Activated CD4-positive, alpha-beta T cell treated with anti-CD3 and anti-CD28 coated beads, Interleukin-2, amount 50 U/mL, for 16 hours (primary cell): ENCODE results near the gene DDO.

Experiments used
- DNase-seq: peaks from one replicate; pipeline ENCODE4 v3.0.0-alpha.2; 2020

Gene DDO

DNA sequence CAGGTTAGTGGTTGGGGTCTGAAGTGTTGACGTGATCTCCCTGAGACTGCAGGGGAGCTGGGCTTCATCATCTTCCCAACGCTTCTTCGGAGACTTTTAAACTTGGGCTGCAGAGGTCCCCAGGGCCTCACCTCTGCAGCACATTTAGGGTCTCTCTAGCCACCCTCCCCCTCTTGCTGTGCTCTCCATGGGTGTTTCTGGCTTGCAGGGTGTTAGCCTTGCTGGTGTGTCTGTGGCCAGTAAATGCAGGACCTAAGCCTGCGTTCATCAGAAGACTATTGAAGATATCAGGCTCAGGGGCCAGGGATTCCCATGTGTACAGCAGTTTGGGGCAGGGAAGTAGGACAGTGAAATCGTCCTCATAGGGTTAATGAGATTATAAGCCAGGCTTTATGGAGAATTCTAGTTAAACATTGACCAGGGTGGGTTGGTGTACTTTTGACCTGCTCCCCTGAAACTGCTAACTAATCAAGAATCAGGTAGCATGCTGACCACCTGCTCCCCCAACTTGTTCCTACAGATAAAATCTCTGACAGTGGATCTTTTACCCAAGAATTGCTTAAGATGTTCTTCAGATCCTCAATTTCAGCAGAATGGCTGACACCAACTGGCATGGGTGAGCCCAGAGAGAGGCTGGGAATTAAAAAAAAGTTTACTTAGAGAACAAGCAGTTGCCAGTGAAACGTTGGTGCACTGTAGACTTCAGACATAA, 3.8 kb upstream of the DDO start:
- DNase-seq = no peak

DNA sequence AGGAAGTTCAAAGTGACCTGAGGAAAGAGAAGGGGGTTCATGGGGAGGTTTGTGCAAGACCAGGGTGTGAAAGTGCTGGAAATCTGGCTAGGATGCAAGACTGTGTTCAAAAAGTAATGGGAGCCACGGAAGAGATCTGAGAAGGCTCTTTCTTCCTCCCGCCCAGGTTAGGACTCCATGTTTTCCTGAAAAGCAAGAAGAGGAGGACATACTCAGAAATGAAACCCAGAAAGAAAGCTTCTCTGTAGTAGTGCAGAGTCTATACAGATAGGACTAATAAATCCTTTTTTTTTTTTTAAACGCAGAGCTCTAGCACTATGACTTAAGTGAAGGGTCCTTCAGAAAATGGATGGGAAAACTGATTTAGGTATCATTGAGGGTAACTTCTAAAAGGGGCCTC, 3.2 kb upstream of the DDO start:
- DNase-seq = no peak

GRCh38 chr6:110414669-110415068, 706 bp downstream of the DDO start:
- DNase-seq = no peak

DNA sequence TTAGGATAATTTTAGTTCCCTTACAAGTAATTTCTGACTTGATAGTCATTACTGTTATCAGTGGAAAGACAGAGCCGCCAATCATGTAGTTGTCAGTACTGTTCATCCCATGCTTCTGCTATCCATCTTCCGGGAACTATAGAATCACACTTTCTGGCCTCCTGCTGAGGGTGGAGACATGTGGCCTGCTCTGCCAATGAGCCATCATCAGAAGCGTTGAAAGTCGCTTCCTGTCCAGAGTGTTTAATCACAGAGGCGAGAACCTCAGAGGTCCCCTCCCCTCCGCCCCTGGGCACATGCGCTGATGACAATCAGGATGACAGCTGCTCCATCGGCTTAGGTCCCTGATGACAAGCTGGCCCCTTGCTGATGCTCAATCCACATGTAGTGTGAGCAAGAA, 3.0 kb downstream of the DDO start:
- no peak for DNase-seq

- DNase-seq = no peak
These were observed 4.9 kb downstream of the DDO start for GRCh38 chr6:110410511-110410910.

DNA sequence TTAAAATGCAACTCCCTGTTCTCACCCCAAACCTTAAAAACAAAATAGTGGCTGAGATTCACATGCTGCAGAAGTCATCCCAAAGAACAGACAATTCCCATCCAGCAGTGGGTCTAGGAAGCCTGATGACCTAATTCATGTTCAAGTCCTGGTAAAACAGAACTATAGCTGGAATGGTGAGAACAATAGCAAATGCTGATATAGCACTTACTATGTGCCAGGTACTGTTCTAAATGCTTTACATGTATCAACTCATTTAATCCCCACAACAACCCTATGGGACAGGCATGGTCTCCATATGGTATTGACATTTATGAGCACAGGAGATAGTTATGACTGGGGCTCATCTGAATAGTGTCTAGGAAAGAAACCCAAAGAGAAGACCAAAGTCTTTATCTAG, 5.6 kb downstream of the DDO start:
- no peak for DNase-seq

DNA sequence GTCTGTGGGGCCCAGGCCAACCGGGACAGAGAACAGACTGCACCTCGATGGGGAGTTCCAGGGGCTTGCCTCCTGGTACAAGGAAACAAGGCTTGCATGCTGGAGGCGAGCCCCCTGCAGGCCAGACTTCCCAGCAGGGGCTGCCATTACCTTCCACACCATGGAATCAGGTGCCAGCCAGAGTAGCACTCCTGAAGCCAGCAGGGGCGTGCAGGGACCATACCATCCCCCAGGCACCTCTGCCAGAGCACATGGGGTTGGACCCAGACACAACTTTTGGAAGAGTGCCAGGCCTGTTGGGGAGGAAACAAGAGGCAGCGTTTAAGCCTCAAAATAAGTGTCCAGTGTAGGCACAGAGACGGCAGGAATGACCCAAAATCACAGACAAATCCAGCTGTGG, 6.5 kb downstream of the DDO start:
- no peak for DNase-seq

DNA sequence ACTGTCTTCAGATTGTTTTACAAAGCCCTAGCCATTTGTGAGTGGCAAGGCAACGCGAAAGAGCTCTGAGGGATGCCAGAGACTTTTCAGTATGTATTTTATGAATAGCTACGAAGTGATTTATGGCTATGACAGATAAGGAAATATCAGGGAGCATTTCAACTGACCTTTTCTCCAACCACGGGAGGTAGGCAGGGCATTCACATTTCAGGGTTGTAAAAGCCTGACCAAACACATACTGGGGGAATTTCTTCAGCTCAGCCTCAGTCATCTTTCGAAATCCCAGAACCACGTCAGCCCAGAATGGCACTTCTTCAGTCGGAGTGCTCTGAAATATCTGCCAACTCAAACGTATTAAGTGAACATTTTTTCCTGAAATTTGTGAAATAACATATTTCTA, 10.8 kb downstream of the DDO start:
- no peak for DNase-seq

DNA sequence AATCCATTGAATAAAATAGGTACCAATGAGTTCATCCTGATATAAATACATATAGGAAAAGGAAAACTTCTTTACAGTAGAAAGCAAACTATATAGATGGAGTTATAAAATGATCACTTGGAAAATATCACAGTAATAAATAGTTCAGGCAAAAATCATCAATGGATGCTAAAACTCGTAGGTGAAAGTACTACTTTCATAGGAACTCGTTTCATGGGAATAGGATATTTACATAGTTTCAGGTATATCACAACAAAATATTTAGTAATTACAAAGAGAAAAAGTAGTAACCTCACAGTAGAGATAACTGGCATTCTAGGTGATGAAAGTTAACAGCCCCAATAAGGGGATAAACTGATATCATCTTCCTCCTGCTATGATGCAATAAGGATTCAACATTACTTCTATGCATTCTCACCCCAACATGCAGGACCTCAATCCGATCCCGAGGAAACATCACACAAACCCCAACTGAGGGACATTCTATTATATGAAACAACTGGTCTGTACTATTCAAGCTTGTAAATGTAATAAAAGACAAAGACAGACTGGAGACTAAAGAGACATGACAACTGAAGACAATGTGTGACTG, 13.7 kb downstream of the DDO start:
- DNase-seq = no peak

DNA sequence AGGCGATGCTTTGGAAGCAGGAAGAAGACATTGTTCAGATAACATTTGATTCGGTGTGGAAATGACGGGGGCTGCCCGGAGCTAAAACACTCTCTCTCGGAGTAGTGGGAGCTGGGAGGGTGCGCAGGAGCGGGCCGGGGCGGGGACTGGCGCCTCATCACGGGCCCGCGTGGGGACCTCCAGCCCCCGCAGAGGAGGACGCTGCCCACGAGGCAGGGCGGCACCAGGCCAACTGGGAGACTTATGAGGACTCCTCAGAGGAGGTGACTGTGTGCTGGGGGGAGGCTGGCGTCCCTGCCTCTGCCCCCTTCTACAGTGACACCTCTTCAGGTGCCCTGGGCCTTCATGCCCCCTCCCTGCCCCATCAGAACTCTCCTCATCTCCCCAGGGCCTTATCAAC, 15.2 kb downstream of the DDO start:
- no peak for DNase-seq

GRCh38 chr6:110399219-110400071, 15.9 kb downstream of the DDO start:
- DNase-seq = no peak

GRCh38 chr6:110398778-110399177, 16.6 kb downstream of the DDO start:
- DNase-seq = peak; percentile 1

DNA sequence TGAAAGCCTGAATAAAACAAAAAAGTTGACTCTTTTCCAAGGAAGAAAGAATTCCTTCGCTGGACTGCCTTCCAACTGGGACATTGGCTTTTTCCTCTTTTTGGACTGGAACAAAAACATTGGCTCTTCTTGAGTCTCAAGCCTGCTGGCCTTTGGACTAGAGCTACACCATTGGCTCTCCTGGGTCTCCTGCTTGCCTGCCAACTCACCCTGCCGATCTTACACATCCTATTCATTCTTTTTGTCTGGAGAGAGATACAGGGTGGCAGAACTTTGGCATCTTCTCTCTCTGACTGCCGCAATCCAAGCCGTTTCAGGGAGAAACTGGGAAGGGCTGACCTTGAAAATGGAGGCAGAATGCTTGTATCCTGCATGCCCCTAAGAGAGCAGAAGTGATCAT, 20.2 kb downstream of the DDO start:
- DNase-seq = no peak

DNA sequence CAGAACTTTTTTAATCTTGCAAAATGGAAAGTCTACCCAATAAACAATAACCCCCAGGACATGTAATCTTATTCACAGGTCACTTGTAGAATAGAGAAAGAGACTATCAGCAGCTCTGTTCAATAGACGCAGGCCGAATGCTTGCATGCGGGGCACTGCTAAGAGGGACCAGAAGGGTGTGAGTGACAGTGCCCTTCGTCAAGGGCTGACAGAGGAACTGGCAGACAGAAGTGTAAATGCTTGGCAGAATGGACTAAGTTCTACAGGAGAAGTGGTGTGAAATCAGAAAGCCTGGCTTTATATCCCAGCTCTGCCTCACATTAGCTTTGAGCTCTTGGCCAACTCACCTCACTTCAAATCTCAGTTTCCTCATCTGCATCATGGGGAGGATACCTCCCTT, 21.0 kb downstream of the DDO start:
- DNase-seq = no peak

DNA sequence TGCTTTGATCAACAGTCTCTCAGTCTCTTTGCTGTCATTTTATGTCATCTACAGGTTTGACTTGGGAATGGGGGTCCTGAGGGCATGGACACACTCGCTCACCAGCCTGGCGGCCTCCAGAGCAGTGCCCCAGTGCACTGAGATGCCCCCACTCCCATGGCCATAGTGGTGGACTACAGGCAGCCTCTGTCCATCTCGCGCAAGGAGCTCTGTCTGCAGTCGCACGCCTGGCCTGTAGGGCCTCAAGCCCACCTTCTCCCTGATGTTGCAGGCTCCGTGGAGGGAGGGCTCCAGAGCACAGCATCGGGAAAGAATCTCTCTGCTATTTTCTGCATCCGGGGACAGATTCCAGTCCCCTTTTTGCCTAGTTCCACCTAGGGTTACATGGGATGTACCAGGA, 22.6 kb downstream of the DDO start:
- no peak for DNase-seq

DNA sequence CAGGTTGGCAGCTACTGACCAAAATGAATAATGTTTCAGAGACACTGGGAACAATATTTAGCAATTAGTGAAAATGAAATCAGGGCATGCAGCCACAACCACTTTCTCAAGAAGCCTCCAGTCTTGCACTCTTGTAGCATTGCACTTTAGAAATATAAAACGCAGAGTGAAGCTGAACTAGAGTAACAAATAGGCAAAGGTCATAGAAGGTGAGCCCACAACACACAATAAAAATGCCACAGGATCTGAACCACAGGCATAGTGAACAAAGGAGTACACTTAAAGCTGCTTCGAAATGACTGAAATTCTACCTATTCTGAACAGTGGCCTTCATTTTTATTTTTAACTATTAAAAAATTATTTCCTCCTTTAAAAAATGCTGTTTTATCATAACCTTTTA, 25.0 kb downstream of the DDO start:
- no peak for DNase-seq

GRCh38 chr6:110389689-110390382, 25.5 kb downstream of the DDO start:
- DNase-seq = no peak

- DNase-seq = no peak
These were observed 27.4 kb downstream of the DDO start for GRCh38 chr6:110387986-110388385.

DNA sequence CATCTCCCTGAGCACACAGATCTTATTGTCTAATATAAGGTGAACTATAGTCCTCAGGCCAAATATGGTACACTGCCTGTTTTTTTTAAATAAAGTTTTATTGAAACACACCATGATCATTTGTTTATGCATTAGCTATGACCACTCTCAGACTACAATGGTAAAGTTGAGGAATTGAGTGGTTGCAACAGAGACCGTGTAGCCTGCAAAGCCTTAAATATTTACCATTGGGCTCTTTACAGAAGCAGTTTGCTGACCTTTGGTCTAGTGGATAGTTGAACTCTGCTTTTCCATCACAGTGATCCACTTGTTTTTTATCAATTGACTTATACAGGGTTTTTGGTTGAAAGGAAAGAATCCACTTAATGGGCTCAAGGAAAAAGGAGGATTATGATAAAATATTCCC, 29.9 kb downstream of the DDO start:
- DNase-seq = no peak

DNA sequence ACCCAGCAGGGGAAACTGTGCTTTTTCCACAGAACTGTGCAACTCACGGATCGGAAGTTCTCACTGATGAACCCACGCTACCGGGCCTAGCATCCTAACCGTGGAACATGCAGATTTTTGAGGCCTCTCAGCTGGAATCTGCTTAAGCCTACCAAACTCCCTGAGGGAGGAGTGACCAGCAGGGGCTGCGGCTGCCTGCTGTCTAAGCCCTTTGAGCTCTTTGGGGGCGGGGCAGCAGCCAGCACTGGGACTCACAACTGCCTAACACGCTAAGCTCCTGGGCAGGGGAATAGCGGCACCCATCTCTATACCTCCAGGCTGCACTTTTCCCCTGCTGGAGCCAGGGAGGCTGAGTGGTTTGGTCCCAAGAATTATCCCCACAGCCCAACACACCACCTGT, 36.8 kb downstream of the DDO start:
- DNase-seq = no peak

- no peak for DNase-seq
These were observed 46.3 kb downstream of the DDO start for GRCh38 chr6:110369066-110369465.

GRCh38 chr6:110368284-110368683, 47.1 kb downstream of the DDO start:
- DNase-seq = no peak

GRCh38 chr6:110367825-110368224, 47.5 kb downstream of the DDO start:
- DNase-seq = no peak

GRCh38 chr6:110366975-110367374, 48.4 kb downstream of the DDO start:
- no peak for DNase-seq
